Measurements from ENCODE around the gene TBX18. TPM values are rescaled to one million over a fixed set of nuclear protein-coding genes. Genes with fewer than 3 reads are reported as not detected.
A peak's percentile ranks its signal among the peaks of the same experiment; 100 is the strongest.

Gene TBX18
- total RNA-seq, 1 experiment from 2014 or later: 14.4 TPM

- RAD21 ChIA-PET (ENCODE audit: low non-redundant PET in 1 of 2, low total read pairs in 2 of 2, uncharacterized antibody in 2 of 2, unreplicated experiment in 2 of 2): no interaction called here
- no peaks in the 10 kb centered on the region for H3K36me3 ChIP-seq (ENCODE audit: control insufficient read depth in 1 of 2, insufficient read depth in 2 of 2, low read length in 2 of 2)
- H3K4me3 ChIP-seq (replicated peaks in 1 of 2; ENCODE audit: low read depth in 1 of 2, low read length in 2 of 2): no peak overlapping the region
- H3K4me1 ChIP-seq (ENCODE audit: control insufficient read depth in 1 of 2, insufficient read depth in 2 of 2, low read length in 2 of 2): peaks cover 0 to 8% of the 10 kb centered on the region in 2 experiments; a peak in 2 of 4 replicates
- no peak overlapping the region for H3K9ac ChIP-seq (ENCODE audit: low read length)
- H2AFZ ChIP-seq (ENCODE audit: low read depth, low read length, poor library complexity, severe bottlenecking): peak overlapping the region; percentile 71
- CTCF ChIA-PET: no interaction called here
- no peak overlapping the region for H3K27ac ChIP-seq (ENCODE audit: low read depth, low read length)
- H3K27me3 ChIP-seq (ENCODE audit: insufficient read depth, low read length): no peaks in the 10 kb centered on the region
- peak; percentile 50; the same call in 1 of the 2 replicates for ATAC-seq
- H3K9me2 ChIP-seq (ENCODE audit: insufficient read depth): no peaks in the 10 kb centered on the region
- POLR2A ChIA-PET: no interaction called here
- H3K9me3 ChIP-seq (ENCODE audit: control insufficient read depth in 1 of 2, insufficient read depth in 1 of 2, low read depth in 1 of 2, low read length in 2 of 2): no peaks in the 10 kb centered on the region
- no peaks in the 10 kb centered on the region for H4K20me1 ChIP-seq (ENCODE audit: insufficient read depth)
- no peak for DNase-seq (ENCODE audit: low read depth, low spot score)
- no peaks in the 10 kb centered on the region for H3K79me2 ChIP-seq (ENCODE audit: insufficient read depth, low read length)
- intact Hi-C loops (cut with micrococcal nuclease): no loop called here
- H3K4me2 ChIP-seq (ENCODE audit: low read length): peak overlapping the region; percentile 41
- TF ChIP-seq JUND (IDR thresholded peaks at IDR 0.05) (peak; percentile 39; the same call in 1 of the 2 replicates), SP1 (IDR thresholded peaks at IDR 0.05; ENCODE audit: low read depth) (0 out of 2 replicates have a peak, but pooled peaks have one; percentile 12), FOSL1 (IDR thresholded peaks at IDR 0.05; ENCODE audit: low read depth) (peak; percentile 57), TCF7L2 (IDR thresholded peaks at IDR 0.05; ENCODE audit: borderline replicate concordance, extremely low read depth, insufficient read depth, insufficient read length) (no peak)
- BruUV-seq (replicated peaks): no TSS peak
Measured at GRCh38 chr6:84645000-84645399, 119.4 kb downstream of the TBX18 start.

GRCh38 chr6:84643778-84644177 is 120.6 kb downstream of the TBX18 start:
- CTCF ChIA-PET: no interaction called here

More at GRCh38 chr6:84643778-84644177, 120.6 kb downstream of the TBX18 start:
- POLR2A ChIA-PET: no interaction called here
- Histone ChIP-seq H3K9me3 (ENCODE audit: control insufficient read depth in 1 of 2, insufficient read depth in 1 of 2, low read depth in 1 of 2, low read length in 2 of 2) (no peaks in the 10 kb centered on the region), H4K20me1 (ENCODE audit: insufficient read depth) (no peaks in the 10 kb centered on the region), H3K36me3 (ENCODE audit: control insufficient read depth in 1 of 2, insufficient read depth in 2 of 2, low read length in 2 of 2) (no peaks in the 10 kb centered on the region), H3K4me2 (ENCODE audit: low read length) (no peak overlapping the region), H3K27ac (ENCODE audit: low read depth, low read length) (no peak overlapping the region), H3K4me1 (ENCODE audit: control insufficient read depth in 1 of 2, insufficient read depth in 2 of 2, low read length in 2 of 2) (peaks cover 0 to 8% of the 10 kb centered on the region in 2 experiments; a peak in 2 of 4 replicates), H3K9ac (ENCODE audit: low read length) (no peak overlapping the region), H3K79me2 (ENCODE audit: insufficient read depth, low read length) (no peaks in the 10 kb centered on the region), H3K9me2 (ENCODE audit: insufficient read depth) (no peaks in the 10 kb centered on the region), H2AFZ (ENCODE audit: low read depth, low read length, poor library complexity, severe bottlenecking) (no peak overlapping the region), H3K4me3 (replicated peaks in 1 of 2; ENCODE audit: low read depth in 1 of 2, low read length in 2 of 2) (no peak overlapping the region), H3K27me3 (ENCODE audit: insufficient read depth, low read length) (no peaks in the 10 kb centered on the region)
- TF ChIP-seq CTCF (IDR thresholded peaks at IDR 0.05 in 2 of 3, conservative IDR thresholded peaks at IDR 0.05 in 1 of 3; ENCODE audit: borderline replicate concordance in 1 of 3, insufficient read depth in 1 of 3, low read depth in 2 of 3, low read length in 2 of 3) (no peak), YY1 (IDR thresholded peaks at IDR 0.05; ENCODE audit: extremely low read depth, insufficient replicate concordance, low read depth, low read length) (no peak), MAX (IDR thresholded peaks at IDR 0.05) (no peak), REST (IDR thresholded peaks at IDR 0.05; ENCODE audit: low read depth) (no peak), POLR2AphosphoS5 (IDR thresholded peaks at IDR 0.05; ENCODE audit: low read depth, low read length) (no peak), CBX3 (IDR thresholded peaks at IDR 0.05; ENCODE audit: low read depth) (no peak), RAD21 (IDR thresholded peaks at IDR 0.05; ENCODE audit: low read depth) (no peak), ZNF274 (IDR thresholded peaks at IDR 0.05; ENCODE audit: low read depth, low read length) (no peak), TCF7L2 (IDR thresholded peaks at IDR 0.05; ENCODE audit: borderline replicate concordance, extremely low read depth, insufficient read depth, insufficient read length) (no peak), EGR1 (IDR thresholded peaks at IDR 0.05; ENCODE audit: low read depth) (no peak)
- BruUV-seq (replicated peaks): no TSS peak
- intact Hi-C loops (cut with micrococcal nuclease): no loop called here
- DNase-seq (ENCODE audit: low read depth, low spot score): no peak
- RAD21 ChIA-PET (ENCODE audit: low non-redundant PET in 1 of 2, low total read pairs in 2 of 2, uncharacterized antibody in 2 of 2, unreplicated experiment in 2 of 2): no interaction called here
- no peak for ATAC-seq

All from HCT116 (cell line).